ENCODE measurements around the gene L3MBTL2. TPM values are rescaled to one million over a fixed set of nuclear protein-coding genes. Genes with fewer than 3 reads are reported as not detected.
A peak's percentile ranks its signal among the peaks of the same experiment; 100 is the strongest.

L3MBTL2 gene
- total and polyA plus RNA-seq, 9 of the 15 experiments (the other 6 are each of a cell fraction or from before 2014, with no cell fraction given) = 10.3 to 23.1 (median 18.6) TPM

- TF ChIP-seq KLF13 (tag; IDR thresholded peaks at IDR 0.05; ENCODE audit: borderline replicate concordance, low read depth) = no peak
Observed at GRCh38 chr22:41206719-41207118, 1.6 kb downstream of the L3MBTL2 start (continued).

GRCh38 chr22:41215409-41215808, 10.3 kb downstream of the L3MBTL2 start:
- intact Hi-C loops (cut with micrococcal nuclease) = no loop called here

More at GRCh38 chr22:41215409-41215808, 10.3 kb downstream of the L3MBTL2 start:
- ATAC-seq = no peak
- H3K9ac ChIP-seq (ENCODE audit: insufficient read depth in 1 of 2, low read depth in 2 of 2, low read length in 2 of 2) = no peak overlapping the region
- no peak for FAIRE-seq
- CTCF ChIA-PET (ENCODE audit: low intra/inter-chr PET ratio) = no interaction called here
- no peak overlapping the region for H3K4me2 ChIP-seq (ENCODE audit: insufficient read depth, low read length)
- WGBS (ENCODE audit: insufficient coverage, low coverage, missing lambda C conversion rate) = 98% methylated on average over 6 of the region's 10 CpGs
- BruUV-seq (replicated peaks) = no TSS peak
- H3K4me1 ChIP-seq (replicated peaks in 1 of 2; ENCODE audit: control insufficient read depth in 2 of 2, insufficient read depth in 2 of 2, low read length in 2 of 2) = peaks cover 2 to 9% of the 10 kb centered on the region in 2 experiments; a peak in 2 of 5 replicates
- in situ Hi-C loops (cut with MboI) = no loop called here
- no peak overlapping the region for H2AFZ ChIP-seq (ENCODE audit: low read depth, low read length)
- H3K27me3 ChIP-seq (ENCODE audit: control insufficient read depth in 2 of 2, insufficient read depth in 2 of 2, low read length in 2 of 2) = no peaks in the 10 kb centered on the region
- no peak overlapping the region for H3K27ac ChIP-seq (ENCODE audit: extremely low read depth, low read depth, low read length)
- DNase-seq (ENCODE audit: extremely low read depth in 1 of 4, low spot score in 3 of 4) = no peak
- H3K9me3 ChIP-seq (replicated peaks; ENCODE audit: control insufficient read depth, insufficient read depth, low read depth, low read length) = peaks cover 3% of the 10 kb centered on the region; the same call in 1 of the 2 replicates
- peaks cover 3% of the 10 kb centered on the region for H3K9me1 ChIP-seq (ENCODE audit: control insufficient read depth, insufficient read depth, low read length)
- no peaks in the 10 kb centered on the region for H4K20me1 ChIP-seq (replicated peaks; ENCODE audit: control insufficient read depth, insufficient read depth, low read length)
- POLR2A ChIA-PET = no interaction called here
- peaks cover 48% of the 10 kb centered on the region; the same call in 2 of the 3 replicates for H3K36me3 ChIP-seq (ENCODE audit: control insufficient read depth, insufficient read depth, low read length)
- H3K79me2 ChIP-seq (ENCODE audit: control insufficient read depth, insufficient read depth, low read length) = no peaks in the 10 kb centered on the region
- TF ChIP-seq ZNF280A (IDR thresholded peaks at IDR 0.05; ENCODE audit: low read depth, partially characterized antibody) (peak; percentile 69), ZNF445 (CRISPR knock-in tag; IDR thresholded peaks at IDR 0.05; ENCODE audit: low read depth) (peak; percentile 98), TRIM28 (IDR thresholded peaks at IDR 0.05) (peak; percentile 82; the same call in 1 of the 2 replicates), L3MBTL2 (IDR thresholded peaks at IDR 0.05) (no peak)
- H3K4me3 ChIP-seq = no peak overlapping the region

Data from K562 (cell line).